ENCODE data around the gene BCAS1.

Gene BCAS1

DNA sequence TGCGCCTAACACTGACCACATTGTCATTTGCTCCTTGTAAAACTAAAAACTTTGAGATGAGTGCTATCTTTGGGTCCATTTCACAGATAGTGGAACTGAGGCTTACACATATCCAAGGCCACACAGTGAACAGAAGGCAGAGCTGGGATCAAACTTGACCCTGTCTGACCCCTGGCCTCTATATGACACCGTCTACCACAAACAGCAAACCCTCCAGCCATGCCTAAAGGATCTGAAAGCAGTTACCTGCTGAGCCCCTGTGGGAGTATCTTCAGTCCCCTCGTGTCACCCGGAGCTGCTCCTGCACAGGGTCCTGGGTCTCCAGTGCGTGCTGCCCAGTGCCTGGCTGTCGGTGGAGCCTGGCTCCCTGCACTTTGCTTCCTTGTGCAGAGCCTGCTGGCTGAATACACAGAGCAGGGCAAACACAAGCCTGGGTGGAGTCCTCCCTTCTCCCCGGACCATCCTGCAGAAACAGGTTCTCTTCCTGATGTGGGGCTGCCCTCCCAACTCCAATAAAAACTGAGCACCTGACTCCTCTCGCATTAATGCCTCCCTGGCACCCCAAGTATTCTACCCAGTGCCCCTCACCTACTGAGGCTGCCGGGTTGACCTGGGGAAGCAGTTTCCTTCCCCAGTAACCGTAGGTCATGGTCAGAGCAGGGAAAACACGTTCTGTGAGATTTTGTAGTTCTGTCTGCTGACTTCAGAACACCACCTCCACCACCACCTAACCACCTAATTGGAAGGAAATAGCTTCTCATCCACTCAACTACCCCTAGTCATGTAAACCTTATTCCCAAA, at the start of gene BCAS1:
Gene BCAS1, minus strand, starts transcription at position 408 of the 801 bp plus-strand sequence. CDS start 11,876 bp downstream, outside the sequence.
- DNase-seq (ENCODE audit: low spot score): no peak

GRCh38 chr20:54119744-54120143, 49.4 kb upstream of the BCAS1 start:
- no peak for DNase-seq (ENCODE audit: low spot score)

DNA sequence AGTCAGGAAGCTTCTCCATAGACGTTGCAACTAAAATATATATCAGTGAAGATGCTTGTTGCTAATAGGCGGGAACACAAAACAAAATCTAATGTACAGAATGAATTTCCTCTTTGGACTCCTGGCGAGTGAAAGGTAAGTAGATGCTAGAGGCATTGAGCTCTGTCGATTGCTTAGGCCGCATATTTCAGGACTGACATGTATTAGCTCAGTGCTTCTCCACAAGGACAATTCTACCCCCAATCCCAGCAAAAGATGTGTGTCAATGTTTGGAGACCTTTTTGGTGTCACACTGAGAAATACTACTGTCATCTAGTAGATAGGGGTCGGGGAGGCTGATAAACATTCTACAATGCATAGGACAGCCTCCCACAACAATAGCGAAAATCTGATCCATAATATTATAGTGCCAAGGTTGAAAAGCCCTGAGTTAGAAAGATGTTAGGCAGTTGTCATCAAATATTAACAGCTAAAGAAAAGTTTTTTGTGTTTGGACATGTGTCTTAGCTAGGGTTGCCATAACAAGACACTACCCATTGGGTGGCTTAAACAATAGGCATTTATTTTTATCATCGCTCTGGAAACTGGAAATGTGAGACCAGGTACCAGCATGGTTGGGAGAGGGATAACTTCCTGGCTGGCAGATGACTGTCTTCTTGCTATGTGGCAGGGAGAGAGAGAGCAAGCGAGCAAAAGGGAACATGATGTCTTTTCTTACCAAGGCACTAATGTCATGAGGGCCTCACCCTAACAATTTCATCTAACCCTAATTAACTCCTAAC, 48.0 kb upstream of the BCAS1 start:
- DNase-seq (ENCODE audit: low spot score): no peak

DNA sequence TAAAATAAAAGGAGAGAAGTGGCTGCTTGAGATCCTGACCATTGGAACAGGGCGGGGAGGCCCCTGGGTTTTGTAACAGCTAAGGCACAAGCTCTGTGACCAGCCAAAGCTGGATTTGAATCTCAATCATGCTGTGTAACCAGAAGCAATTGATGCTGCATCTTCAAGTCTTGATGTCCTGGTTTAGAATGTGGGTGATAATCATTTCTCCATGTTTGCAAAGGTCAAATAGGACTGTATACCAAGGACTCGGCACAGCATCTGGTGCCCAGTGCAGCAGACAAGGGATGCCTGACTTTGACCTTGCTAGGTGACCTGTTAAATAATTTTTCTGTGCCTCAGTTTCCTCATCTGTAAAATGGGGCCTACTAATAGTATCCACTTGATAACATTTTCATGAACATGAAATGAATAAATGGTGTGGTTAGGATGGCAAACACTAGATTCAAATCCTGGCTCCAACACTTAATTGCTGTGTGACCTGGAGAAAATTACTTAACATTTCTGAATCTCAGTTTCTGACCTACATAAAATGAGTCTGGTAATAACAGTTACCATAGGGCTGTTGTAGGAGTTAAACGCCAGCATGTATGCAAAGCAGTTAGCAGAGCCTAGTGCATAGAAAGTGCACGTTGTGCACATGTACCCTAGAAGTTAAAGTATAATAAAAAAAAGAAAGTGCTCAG, 46.3 kb upstream of the BCAS1 start:
- DNase-seq (ENCODE audit: low spot score): no peak

DNA sequence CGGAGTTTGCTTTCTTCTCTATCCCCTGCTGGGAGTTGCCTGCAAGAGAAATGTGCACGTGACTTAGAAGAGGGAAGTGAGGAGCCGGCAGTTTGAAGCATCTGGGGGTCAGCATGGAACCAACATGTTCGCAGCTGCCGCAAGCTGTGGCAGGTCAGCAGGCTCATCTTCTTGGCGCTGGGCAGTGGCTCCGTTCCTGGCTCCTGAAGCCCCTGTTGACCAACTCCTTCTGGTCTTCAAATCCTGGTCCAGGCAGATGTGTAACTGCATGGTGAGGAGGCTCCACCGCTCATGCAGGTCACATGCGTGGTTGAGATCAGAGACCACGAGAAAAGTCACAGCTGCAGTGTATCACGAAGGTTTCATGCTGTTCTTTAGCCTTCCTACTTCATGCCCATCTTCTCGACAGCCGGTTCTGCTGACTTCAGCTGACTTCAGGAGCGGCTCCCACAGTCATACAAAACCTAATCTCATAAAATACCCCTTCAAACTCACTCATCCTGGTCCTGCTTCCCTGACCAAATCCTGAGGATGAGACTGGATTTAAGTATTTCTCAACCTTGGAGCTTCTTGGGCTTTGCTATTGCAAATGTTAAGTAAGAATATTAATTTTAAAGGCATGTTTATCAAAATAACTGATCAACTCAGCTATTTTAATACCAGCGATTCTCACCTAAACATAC, 44.9 kb upstream of the BCAS1 start:
- DNase-seq (ENCODE audit: low spot score): peak; percentile 17

DNA sequence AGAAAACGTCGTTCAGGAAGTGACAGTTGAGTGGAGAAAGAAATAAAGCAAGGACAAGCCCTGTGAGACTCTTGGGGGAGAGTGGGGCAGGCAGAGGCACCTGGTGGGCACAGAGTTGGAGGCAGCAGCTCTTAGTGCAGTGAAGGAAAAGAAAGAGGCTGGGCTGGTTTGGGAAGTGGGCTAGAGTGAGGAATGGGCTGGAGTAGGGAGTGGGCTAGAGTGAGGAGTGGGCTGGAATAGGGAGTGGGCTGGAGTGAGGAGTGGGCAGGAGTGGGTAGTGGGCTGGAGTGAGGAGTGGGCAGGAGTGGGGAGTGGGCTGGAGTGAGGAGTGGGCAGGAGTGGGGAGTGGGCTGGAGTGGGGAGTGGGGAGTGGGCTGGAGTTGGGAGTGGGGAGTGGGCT, 43.7 kb upstream of the BCAS1 start:
- no peak for DNase-seq (ENCODE audit: low spot score)

DNA sequence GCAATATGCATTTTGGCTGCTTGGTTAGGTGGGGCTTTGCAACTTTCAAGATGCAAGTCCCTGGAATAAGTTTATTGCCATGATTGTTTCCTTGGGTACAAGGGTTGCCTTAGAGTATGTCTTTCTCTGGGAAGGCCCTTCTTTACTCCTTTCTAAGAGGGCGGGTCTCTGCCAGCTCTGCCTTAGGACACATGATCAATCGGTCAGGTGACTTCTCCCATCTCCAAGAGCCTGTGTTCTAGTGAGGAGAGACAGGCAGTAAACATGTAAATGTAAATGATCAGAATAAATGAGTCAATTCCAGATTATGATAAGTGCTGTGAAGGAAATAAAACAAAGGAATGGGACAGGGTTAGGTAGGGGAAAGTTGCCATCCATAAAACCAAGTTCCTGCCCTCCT, 43.2 kb upstream of the BCAS1 start:
- no peak for DNase-seq (ENCODE audit: low spot score)

GRCh38 chr20:54112221-54112884, 42.0 kb upstream of the BCAS1 start:
- DNase-seq (ENCODE audit: low spot score): no peak

- DNase-seq (ENCODE audit: low spot score): no peak
These were observed 41.1 kb upstream of the BCAS1 start for GRCh38 chr20:54111460-54111859.

- no peak for DNase-seq (ENCODE audit: low spot score)
These were observed 40.1 kb upstream of the BCAS1 start for GRCh38 chr20:54110457-54110856.

DNA sequence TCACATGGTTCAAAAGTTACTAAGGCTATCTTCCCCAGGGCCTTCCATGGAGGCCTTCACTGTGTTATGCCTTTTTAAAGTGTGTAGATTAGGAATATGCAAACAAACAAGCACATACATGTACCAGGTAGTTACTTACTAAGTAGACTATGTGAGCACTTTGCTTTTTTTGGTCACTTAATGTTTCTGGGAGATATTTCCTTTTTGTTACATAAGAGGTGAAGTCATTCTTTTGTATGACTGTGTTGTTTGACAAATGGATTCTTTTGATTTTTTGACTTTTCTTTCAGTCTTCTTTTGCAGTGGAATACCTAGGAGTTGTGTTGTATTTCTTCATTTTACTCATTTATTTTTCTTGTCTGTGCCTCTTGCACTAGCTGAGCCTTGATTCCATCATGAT, 39.6 kb upstream of the BCAS1 start:
- DNase-seq (ENCODE audit: low spot score): no peak

GRCh38 chr20:54108817-54109216, 38.4 kb upstream of the BCAS1 start:
- DNase-seq (ENCODE audit: low spot score): no peak

DNA sequence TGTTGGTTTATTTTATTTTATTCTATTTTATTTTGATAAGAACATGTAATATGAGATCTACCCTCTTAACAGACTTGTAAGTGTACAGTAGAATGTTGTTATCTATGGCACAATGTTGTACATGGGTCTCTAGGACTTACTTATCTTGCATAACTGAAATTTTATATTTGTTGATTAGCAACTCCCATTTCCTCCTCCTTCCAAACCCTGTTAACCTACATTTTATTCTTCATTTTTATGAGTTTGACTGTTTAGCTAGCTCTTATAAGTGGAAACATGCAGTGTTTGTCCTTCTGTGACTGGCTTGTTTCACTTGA, 37.9 kb upstream of the BCAS1 start:
- DNase-seq (ENCODE audit: low spot score): no peak

DNA sequence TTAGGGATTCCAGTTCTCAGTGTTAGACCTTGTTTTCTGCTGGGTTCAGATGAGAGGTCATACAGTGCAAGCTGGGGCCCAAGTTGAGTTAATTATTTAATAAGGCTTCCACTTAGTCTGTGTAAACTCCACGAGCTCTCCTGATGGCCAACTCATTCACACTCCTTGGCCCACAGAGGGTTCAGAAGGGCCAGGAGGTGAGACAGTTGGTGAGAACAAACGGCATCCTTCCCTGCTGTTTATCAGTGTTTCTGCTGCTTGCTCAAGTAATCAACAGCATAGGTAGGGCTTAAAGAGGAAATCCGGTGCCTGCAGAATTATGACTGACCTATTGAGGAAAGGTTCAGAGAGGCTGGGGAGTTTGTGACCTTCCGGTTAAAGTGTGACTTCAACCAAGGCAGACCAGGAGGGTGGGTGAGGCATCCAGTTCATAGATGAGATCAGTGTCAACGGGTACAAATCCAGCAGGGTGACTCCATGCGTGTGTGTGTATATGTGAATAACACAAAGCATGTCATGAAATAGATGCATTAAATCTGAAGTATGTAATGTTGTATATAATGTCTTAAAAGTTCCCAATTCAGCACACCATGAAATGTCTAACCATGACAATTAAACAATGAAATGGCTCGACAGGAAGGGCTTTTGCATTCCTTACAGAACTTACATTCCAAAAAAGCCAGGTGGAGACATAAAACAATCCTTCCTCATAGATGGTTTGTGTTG, 37.4 kb upstream of the BCAS1 start:
- DNase-seq (ENCODE audit: low spot score): no peak

DNA sequence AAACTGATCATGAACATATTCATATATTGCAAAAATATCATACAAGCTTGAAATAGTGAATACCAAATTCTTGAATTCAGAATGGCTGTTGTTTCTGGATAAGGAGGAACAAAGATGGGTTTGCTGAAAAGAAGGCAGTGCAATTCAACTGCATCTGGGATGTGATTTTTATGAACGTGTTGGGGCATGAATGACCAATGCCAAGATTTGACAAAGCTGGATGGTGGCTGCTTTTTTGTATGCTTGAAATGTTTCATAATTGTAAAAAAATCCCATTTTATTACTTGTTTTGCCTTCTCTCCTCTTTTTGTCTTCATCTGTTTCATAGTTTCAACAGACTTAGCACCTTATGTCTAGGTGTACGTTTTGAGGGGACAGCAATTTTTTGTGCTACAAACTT, 36.8 kb upstream of the BCAS1 start:
- no peak for DNase-seq (ENCODE audit: low spot score)

DNA sequence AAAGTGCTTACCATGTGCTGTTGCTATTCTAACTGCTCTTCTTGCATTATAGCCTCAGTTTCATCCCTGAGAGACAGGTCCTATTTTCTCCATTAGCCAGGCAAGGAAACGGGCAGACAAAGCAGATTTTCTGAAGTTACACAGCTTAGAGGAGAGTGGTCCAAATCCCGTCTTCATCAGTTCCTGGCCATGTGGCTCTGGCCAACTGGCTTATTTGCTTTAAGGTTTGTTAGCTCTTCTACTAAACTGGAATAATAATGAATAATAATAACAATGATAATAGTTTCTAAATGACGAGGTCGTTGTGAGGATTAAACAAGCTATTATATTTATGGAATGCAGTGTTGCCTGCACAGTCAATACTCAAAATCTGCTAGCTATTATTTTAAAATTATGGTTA, 35.8 kb upstream of the BCAS1 start:
- DNase-seq (ENCODE audit: low spot score): no peak

DNA sequence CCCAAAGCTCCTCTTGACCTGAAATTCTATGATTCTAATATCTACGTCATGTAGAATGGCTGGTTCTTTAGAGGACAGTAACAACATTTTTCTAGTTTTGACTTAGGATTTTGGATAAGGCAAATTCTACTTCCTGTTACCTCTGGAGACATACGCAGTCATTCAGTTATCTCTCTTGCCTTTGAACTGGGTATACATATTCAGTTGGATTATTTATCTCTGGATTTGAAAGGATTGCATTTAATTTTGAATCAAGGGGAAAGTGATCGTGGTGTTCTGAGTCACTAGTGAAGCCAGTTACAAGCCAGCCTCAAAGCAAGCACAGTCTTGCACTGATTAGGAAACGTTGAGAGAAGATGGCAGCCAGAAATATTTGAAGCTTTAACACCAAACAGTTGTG, 35.3 kb upstream of the BCAS1 start:
- DNase-seq (ENCODE audit: low spot score): no peak

- DNase-seq (ENCODE audit: low spot score): no peak
These were observed 34.4 kb upstream of the BCAS1 start for GRCh38 chr20:54104781-54105180.

DNA sequence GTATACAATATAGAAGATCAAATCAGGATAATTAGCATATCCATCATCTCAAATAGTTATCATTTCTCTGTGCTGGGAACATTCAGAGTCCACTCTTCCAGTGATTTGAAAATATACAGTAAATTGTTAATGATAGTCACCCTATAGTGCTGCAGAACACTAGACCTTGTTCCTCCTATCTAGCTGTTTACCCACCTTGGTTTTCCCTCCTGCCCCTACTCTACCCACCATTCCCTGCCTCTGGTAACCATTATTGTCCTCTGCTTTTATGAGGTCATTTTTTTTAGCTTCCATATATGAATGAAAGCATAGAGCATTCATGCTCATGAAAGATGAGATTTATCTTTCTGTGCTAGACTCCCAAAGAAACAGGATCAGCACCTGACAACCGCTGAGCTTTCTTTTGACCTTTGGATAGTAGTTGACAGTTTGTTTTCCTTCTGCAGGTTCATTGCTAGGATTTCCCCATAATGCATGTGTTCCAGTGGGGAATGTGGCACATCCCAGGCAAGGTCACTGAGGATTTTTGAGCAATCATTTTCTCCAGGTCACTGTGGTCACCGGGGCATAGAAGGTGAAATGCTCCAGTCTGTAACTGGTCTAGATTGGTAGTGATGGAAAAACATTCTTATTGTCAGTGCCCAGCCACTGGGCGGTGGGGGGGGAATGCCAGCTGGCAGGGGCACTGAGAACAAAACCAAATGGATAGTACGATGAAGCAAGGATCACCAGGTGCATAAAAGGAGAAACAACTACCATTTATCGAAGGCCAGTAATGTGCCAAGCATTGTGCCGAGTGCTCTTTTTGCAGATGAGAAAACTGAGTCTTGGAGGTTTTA, 33.6 kb upstream of the BCAS1 start:
- no peak for DNase-seq (ENCODE audit: low spot score)

- peak; percentile 68 for DNase-seq (ENCODE audit: low spot score)
These were observed 32.8 kb upstream of the BCAS1 start for GRCh38 chr20:54103067-54103761.

All from AG08396 (cell line).